Gastrocnemius medialis (tissue), 4 donors: Measurements from ENCODE around the gene MGMT.

Experiments used
- POLR2A ChIP-seq, 2 donors: fragments of 450-650 bp; IDR thresholded peaks; one replicate each; pipeline ENCODE4 v1.6.1; 2017; ENCODE audit warnings: antibody characterized with exemption in 2 of 2, mild to moderate bottlenecking in 2 of 2, moderate library complexity in 2 of 2
- TF ChIP-seq, protein P1 (sequence below), 5 experiments: fragments of 450-650 bp in 3 of 5; fragments of 200-600 bp in 2 of 5; sonication (generic) in 2 of 5; IDR thresholded peaks in 4 of 5; conservative IDR thresholded peaks in 1 of 5; 1 replicate in 4 of 5; 2 replicates in 1 of 5; pipeline ENCODE4 v1.5.1; 2016 to 2019; ENCODE audit warnings: antibody characterized with exemption in 5 of 5, mild to moderate bottlenecking in 3 of 5, moderate library complexity in 3 of 5

DNA sequence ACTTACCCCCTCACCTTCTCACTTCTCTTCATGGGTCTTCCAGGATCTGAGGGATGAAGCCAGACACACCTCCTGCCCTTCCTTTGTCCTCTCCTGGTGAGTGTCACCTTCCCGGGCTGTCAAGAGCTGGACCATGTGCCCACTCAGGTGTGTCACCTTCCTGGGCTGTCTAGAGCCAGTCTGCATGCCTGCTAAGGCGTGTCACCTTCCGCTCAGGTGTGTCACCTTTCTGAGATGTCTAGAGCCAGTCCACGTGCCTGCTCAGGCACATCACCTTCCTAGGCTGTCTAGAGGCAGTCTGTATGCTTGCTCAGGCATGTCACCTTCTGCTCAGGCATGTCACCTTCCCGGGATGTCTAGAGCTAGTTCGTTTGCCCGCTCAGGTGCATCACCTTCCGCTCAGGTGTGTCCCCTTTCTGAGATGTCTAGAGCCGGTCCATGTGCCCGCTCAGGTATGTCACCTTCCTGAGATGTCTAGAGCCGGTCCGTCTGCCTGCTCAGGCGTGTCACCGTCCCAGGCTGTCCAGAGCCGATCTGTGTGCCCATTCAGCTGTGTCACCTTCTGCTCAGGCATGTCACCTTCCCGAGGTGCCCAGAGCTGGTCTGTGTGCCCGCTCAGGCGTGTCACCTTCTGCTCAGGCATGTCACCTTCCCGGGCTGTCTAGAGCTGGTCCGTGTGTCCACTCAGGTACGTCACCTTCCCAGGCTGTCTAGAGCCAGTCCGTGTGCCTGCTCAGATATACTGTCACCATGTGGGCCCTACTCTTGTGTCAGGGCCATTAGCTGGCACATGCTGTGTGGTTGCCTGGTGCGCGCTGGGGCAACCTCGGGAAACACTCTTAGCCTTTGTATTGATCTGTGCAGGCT lies 251.7 kb downstream of the MGMT start:
- TF ChIP-seq, protein P1, sequence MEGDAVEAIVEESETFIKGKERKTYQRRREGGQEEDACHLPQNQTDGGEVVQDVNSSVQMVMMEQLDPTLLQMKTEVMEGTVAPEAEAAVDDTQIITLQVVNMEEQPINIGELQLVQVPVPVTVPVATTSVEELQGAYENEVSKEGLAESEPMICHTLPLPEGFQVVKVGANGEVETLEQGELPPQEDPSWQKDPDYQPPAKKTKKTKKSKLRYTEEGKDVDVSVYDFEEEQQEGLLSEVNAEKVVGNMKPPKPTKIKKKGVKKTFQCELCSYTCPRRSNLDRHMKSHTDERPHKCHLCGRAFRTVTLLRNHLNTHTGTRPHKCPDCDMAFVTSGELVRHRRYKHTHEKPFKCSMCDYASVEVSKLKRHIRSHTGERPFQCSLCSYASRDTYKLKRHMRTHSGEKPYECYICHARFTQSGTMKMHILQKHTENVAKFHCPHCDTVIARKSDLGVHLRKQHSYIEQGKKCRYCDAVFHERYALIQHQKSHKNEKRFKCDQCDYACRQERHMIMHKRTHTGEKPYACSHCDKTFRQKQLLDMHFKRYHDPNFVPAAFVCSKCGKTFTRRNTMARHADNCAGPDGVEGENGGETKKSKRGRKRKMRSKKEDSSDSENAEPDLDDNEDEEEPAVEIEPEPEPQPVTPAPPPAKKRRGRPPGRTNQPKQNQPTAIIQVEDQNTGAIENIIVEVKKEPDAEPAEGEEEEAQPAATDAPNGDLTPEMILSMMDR (IDR thresholded peaks at IDR 0.05 in 4 of 5, conservative IDR thresholded peaks at IDR 0.05 in 1 of 5): no peak
- TF ChIP-seq POLR2A (IDR thresholded peaks at IDR 0.05): no peak
